ENCODE measurements around the gene SUGCT. TPM values are rescaled to one million over a fixed set of nuclear protein-coding genes. Genes with fewer than 3 reads are reported as not detected.

The SUGCT gene
- total RNA-seq, 1 experiment from 2014 or later = 9.9 TPM

DNA sequence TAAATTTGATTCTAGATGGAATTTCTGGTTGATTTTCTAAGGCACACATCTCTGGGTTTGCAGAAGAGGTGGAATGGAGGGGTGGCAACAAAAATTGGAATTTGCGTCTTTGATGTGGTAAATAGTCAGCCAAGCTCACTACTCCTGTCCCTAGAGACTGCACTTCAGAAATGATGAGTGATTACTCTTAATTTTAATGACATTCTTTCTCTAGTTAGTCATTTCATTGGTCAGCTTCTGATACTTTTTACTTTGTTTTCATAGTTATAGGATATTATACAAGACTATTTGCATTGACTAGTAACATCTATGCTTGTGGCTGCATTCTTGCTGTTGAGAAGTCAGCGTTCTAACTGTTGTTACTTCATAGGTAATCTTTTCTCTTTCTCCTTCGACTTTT lies 658.3 kb downstream of the SUGCT start:
- Histone ChIP-seq H3K9me3 (0 out of 2 replicates have a peak, but pooled peaks cover 4% of the 10 kb centered on the region), H3K27me3 (replicated peaks; ENCODE audit: control insufficient read depth, insufficient read depth, low read length) (no peaks in the 10 kb centered on the region), H3K4me1 (no peaks in the 10 kb centered on the region), H3K36me3 (ENCODE audit: control insufficient read depth, insufficient read depth, low read length) (no peaks in the 10 kb centered on the region), H3K4me3 (ENCODE audit: low read depth, low read length) (no peak overlapping the region)
- intact Hi-C loops (cut with micrococcal nuclease; ENCODE audit: unreplicated experiment) = no loop called here
- Mint-ChIP-seq H3K9me3 (ENCODE audit: unreplicated experiment) (peaks cover 9% of the 10 kb centered on the region), H3K27me3 (ENCODE audit: insufficient read depth, unreplicated experiment) (no peaks in the 10 kb centered on the region), H3K27ac (ENCODE audit: unreplicated experiment) (no peak overlapping the region), H3K4me1 (ENCODE audit: low read depth, unreplicated experiment) (peaks cover 6% of the 10 kb centered on the region), H3K4me3 (ENCODE audit: unreplicated experiment) (no peak overlapping the region), H3K36me3 (ENCODE audit: insufficient read depth, unreplicated experiment) (peaks cover 5% of the 10 kb centered on the region)
- CTCF ChIA-PET = no interaction called here
- POLR2A ChIA-PET = no interaction called here
- no peak for DNase-seq
- TF ChIP-seq, protein P1, sequence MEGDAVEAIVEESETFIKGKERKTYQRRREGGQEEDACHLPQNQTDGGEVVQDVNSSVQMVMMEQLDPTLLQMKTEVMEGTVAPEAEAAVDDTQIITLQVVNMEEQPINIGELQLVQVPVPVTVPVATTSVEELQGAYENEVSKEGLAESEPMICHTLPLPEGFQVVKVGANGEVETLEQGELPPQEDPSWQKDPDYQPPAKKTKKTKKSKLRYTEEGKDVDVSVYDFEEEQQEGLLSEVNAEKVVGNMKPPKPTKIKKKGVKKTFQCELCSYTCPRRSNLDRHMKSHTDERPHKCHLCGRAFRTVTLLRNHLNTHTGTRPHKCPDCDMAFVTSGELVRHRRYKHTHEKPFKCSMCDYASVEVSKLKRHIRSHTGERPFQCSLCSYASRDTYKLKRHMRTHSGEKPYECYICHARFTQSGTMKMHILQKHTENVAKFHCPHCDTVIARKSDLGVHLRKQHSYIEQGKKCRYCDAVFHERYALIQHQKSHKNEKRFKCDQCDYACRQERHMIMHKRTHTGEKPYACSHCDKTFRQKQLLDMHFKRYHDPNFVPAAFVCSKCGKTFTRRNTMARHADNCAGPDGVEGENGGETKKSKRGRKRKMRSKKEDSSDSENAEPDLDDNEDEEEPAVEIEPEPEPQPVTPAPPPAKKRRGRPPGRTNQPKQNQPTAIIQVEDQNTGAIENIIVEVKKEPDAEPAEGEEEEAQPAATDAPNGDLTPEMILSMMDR (IDR thresholded peaks at IDR 0.05; ENCODE audit: insufficient read depth in 1 of 2, low read depth in 1 of 2, low read length in 1 of 2, severe bottlenecking in 1 of 2, unreplicated experiment in 1 of 2) = no peak
- no TSS peak for BruUV-seq (replicated peaks)

DNA sequence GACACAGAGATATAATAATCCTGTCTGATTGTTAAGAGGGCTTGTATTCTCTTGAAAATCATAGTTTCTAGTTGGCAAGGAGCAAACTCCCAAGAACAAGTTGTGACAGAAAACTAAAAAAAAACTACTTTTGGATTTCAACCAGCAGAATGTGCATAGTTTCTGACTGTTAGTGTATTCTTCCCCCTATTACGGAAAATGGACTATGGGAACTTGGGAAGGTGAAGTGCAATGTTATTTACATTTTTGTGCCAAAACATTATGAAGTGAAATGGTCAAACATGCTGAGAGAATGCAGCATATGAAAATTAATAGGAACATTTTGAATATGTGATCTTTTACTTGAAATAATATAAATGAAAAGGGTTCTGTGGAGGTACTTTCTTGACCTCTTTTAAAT lies 660.8 kb downstream of the SUGCT start:
- Mint-ChIP-seq H3K36me3 (ENCODE audit: insufficient read depth, unreplicated experiment) (peaks cover 5% of the 10 kb centered on the region), H3K9me3 (ENCODE audit: unreplicated experiment) (peaks cover 9% of the 10 kb centered on the region), H3K27me3 (ENCODE audit: insufficient read depth, unreplicated experiment) (no peaks in the 10 kb centered on the region), H3K27ac (ENCODE audit: unreplicated experiment) (no peak overlapping the region), H3K4me3 (ENCODE audit: unreplicated experiment) (no peak overlapping the region), H3K4me1 (ENCODE audit: low read depth, unreplicated experiment) (peaks cover 6% of the 10 kb centered on the region)
- ChIA-PET CTCF (no interaction called here), POLR2A (no interaction called here)
- Histone ChIP-seq H3K36me3 (ENCODE audit: control insufficient read depth, insufficient read depth, low read length) (no peaks in the 10 kb centered on the region), H3K4me1 (no peaks in the 10 kb centered on the region), H3K4me3 (ENCODE audit: low read depth, low read length) (no peak overlapping the region), H3K27me3 (replicated peaks; ENCODE audit: control insufficient read depth, insufficient read depth, low read length) (no peaks in the 10 kb centered on the region), H3K9me3 (0 out of 2 replicates have a peak, but pooled peaks cover 2% of the 10 kb centered on the region)
- no TSS peak for BruUV-seq (replicated peaks)
- TF ChIP-seq, protein P1 (IDR thresholded peaks at IDR 0.05; ENCODE audit: insufficient read depth in 1 of 2, low read depth in 1 of 2, low read length in 1 of 2, severe bottlenecking in 1 of 2, unreplicated experiment in 1 of 2) = no peak
- intact Hi-C loops (cut with micrococcal nuclease; ENCODE audit: unreplicated experiment) = no loop called here
- DNase-seq = no peak

DNA sequence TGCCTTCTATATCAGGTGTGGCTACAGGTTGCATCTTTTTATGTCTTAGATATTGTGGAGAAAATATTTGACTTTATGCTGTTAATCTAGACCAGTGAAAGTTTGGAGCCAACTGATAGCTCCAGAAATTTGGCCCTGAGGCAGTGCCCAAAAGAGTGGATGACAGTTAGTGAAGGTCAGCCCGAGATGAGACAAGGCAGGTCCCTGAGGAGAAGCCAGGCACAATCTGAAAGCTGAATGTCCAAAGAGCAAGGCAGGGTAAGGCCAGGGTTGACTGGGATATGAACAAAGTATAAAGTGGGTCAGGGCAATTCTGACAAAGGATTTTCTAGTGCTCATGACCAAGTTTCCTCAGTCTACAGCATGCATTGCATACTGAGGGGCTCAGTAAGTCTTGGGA lies 661.9 kb downstream of the SUGCT start:
- no peaks in the 10 kb centered on the region for H3K9me3 ChIP-seq
- Mint-ChIP-seq H3K36me3 (ENCODE audit: insufficient read depth, unreplicated experiment) (peaks cover 5% of the 10 kb centered on the region), H3K27me3 (ENCODE audit: insufficient read depth, unreplicated experiment) (no peaks in the 10 kb centered on the region), H3K9me3 (ENCODE audit: unreplicated experiment) (peaks cover 9% of the 10 kb centered on the region), H3K4me3 (ENCODE audit: unreplicated experiment) (no peak overlapping the region), H3K4me1 (ENCODE audit: low read depth, unreplicated experiment) (peaks cover 6% of the 10 kb centered on the region), H3K27ac (ENCODE audit: unreplicated experiment) (no peak overlapping the region)
- no peaks in the 10 kb centered on the region for H3K4me1 ChIP-seq
- CTCF ChIA-PET = no interaction called here
- TF ChIP-seq, protein P1 (IDR thresholded peaks at IDR 0.05; ENCODE audit: insufficient read depth in 1 of 2, low read depth in 1 of 2, low read length in 1 of 2, severe bottlenecking in 1 of 2, unreplicated experiment in 1 of 2) = no peak
- no peak overlapping the region for H3K4me3 ChIP-seq (ENCODE audit: low read depth, low read length)
- no peaks in the 10 kb centered on the region for H3K27me3 ChIP-seq (replicated peaks; ENCODE audit: control insufficient read depth, insufficient read depth, low read length)
- no TSS peak for BruUV-seq (replicated peaks)
- POLR2A ChIA-PET = no interaction called here
- no peaks in the 10 kb centered on the region for H3K36me3 ChIP-seq (ENCODE audit: control insufficient read depth, insufficient read depth, low read length)
- DNase-seq = no peak
- intact Hi-C loops (cut with micrococcal nuclease; ENCODE audit: unreplicated experiment) = no loop called here
